Measurements from ENCODE around the gene LRRC43. TPM values are rescaled to one million over a fixed set of nuclear protein-coding genes. Genes with fewer than 3 reads are reported as not detected.

The LRRC43 gene, protein sequence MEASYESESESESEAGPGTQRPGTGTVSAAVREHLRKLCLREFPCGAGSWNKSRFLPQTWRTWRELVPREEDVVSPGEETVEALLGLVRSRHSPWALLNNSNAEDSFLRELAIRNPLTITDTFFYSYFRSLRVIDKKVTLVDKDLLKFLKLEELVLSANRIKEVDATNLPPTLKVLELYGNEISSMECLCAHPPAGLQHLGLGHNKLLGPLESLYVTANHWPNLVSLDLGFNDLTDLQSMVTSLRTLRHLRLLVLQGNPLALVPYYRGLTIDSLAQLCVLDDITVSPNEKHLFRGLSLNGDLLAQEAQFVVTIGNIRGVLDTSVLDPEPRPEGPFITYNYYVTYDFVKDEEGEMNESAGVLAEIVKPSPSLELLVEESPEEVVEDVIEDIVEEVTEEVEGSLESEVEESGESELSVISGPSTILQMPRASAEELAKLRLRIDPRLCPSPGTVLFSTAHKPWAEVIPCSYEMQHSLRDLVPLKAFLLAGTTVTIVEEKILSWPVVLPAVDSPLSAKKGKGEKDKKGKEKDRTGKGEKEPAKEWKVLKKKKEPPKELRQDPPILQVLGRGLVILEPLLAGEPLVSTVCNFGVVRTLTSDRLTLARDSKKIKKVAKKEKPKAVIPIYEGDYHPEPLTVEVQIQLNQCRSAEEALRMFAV
- total RNA-seq = under 1 TPM in 1 of 2 experiments, not detected in 1; 0.11 TPM

GRCh38 chr12:122182887-122183587 is at the start of gene LRRC43:
TSS of gene LRRC43 (plus strand) at chr12:122183123. CDS start at chr12:122183145, 22 bp downstream.
- ChIA-PET CTCF (interaction anchor here (0.5 to 1.2 kb wide), 5 partner anchors 12 to 94 kb away, joined by 3 to 6 read pairs (median 3); no protein-coding TSS in a partner anchor), POLR2A (interaction anchor here (0.6 kb wide), 1 partner anchor 21 kb away, joined by 3 read pairs; no protein-coding TSS in a partner anchor)

- ChIA-PET CTCF (interaction anchor here (1.7 kb wide), 1 partner anchor 58 kb away, joined by 6 read pairs; no protein-coding TSS in a partner anchor), POLR2A (no interaction called here)
Observed at GRCh38 chr12:122133192-122133950, 49.6 kb upstream of the LRRC43 start.

GRCh38 chr12:122135437-122136031 is 47.4 kb upstream of the LRRC43 start:
- ChIA-PET POLR2A (no interaction called here), CTCF (no interaction called here)

- CTCF ChIA-PET = no interaction called here
- POLR2A ChIA-PET = no interaction called here
Observed at GRCh38 chr12:122137229-122137628, 45.7 kb upstream of the LRRC43 start.

- POLR2A ChIA-PET = no interaction called here
- CTCF ChIA-PET = interaction anchor here (1.2 kb wide), 1 partner anchor 53 kb away, joined by 4 read pairs; no protein-coding TSS in a partner anchor
Observed at GRCh38 chr12:122137681-122138080, 45.2 kb upstream of the LRRC43 start.

- CTCF ChIA-PET = interaction anchor here (1.2 kb wide), 1 partner anchor 52 kb away, joined by 4 read pairs; no protein-coding TSS in a partner anchor
- POLR2A ChIA-PET = no interaction called here
Observed at GRCh38 chr12:122138181-122138580, 44.7 kb upstream of the LRRC43 start.

DNA sequence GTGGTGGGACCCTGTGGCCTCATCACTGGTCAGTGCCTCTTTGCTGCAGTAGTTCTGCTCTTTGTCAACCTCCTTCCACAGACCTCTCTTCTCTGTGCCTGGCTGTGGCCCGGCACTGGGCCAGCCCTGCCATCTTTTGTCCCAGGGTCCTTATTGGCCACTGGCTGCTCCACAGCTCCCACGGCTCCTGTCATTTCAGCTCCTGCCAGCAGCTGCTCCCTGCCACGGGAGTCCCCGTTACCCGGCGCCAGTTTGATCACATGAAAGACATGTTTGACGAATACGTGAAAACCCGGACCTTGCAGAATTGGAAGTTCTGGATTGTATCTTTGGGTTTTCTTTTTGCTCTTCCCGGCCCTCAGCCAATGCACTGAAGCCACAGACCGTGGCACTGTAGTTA is 44.3 kb upstream of the LRRC43 start:
- ChIA-PET CTCF (interaction anchor here (1.2 kb wide), 1 partner anchor 52 kb away, joined by 4 read pairs; no protein-coding TSS in a partner anchor), POLR2A (no interaction called here)

GRCh38 chr12:122139266-122139665 is 43.7 kb upstream of the LRRC43 start:
- ChIA-PET CTCF (interaction anchor here (0.8 kb wide), 1 partner anchor 85 kb away, joined by 3 read pairs; no protein-coding TSS in a partner anchor), POLR2A (no interaction called here)

- POLR2A ChIA-PET = no interaction called here
- CTCF ChIA-PET = interaction anchor here (0.8 kb wide), 1 partner anchor 85 kb away, joined by 3 read pairs; no protein-coding TSS in a partner anchor
Observed at GRCh38 chr12:122139941-122140340, 43.0 kb upstream of the LRRC43 start.

GRCh38 chr12:122140467-122141257 is 42.3 kb upstream of the LRRC43 start:
- POLR2A ChIA-PET = no interaction called here
- CTCF ChIA-PET = no interaction called here

- ChIA-PET CTCF (interaction anchor here (1.0 kb wide), 1 partner anchor 11 kb away, joined by 4 read pairs; no protein-coding TSS in a partner anchor), POLR2A (no interaction called here)
Observed at GRCh38 chr12:122141911-122142725, 40.8 kb upstream of the LRRC43 start.

DNA sequence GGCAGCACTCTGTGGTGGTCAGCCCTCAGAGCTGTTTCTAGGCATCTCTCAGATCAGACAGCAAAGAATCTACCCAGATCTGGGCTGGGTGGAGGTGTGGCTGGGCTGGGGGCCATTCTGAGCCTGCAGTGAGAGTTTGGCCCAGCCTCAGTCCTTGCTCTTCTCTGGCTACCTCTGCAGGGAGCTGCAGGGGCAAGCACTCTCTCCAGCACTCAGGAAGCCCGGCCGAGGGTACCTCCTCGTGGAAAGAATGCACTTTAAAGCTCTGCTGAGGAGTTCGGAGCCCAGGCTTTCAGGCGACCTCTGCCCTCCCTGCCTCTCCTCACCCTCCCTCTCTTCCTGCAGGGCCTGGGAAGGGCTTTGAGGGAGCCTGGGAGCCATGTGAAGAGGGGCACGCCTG is 40.1 kb upstream of the LRRC43 start:
- POLR2A ChIA-PET = no interaction called here
- CTCF ChIA-PET = interaction anchor here (1.0 kb wide), 1 partner anchor 12 kb away, joined by 4 read pairs; no protein-coding TSS in a partner anchor

GRCh38 chr12:122144885-122145284 is 38.0 kb upstream of the LRRC43 start:
- ChIA-PET CTCF (no interaction called here), POLR2A (no interaction called here)

DNA sequence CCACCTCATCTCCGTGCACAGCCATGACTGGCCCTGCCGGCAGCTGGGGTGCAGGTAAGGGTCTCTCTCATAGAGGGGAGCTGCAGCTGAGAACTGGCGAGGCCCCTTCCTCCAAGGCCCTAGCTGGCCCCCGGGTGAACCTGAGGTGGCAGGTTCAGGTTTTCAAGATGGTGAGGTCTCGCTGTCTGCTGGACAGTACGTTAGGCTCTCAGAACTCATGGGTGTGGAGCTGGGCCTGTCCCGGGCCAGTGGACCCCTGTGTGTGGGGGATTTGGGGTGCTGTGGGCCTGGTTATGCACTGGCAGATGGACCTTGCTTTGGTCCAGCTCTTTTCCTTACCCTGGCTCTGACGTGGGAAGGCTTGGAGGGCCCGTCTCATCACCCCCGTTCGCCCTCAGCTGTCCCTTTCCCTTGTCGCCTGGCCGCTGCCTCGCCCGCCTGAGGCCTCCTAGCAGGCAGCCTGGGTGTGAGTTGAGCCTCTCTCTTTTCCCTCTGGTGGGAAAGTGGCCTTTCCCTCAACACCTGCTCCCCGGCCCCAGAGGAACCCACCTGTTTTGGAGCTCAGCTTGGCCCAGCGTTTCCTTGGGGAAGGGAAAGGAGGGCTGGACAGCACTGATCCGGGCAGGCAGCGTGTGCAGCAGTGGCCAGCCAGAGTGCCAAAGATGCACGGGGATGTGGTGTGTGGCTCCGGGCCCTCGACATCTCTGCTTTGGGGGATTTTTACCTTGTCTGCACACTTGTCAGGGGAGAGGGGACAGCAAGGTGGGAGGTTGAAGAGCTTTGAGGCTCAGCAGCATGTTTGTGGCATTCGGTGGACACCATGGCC is 37.2 kb upstream of the LRRC43 start:
- ChIA-PET CTCF (interaction anchor here (1.0 kb wide), 1 partner anchor 351 kb away, joined by 3 read pairs; no protein-coding TSS in a partner anchor), POLR2A (no interaction called here)

DNA sequence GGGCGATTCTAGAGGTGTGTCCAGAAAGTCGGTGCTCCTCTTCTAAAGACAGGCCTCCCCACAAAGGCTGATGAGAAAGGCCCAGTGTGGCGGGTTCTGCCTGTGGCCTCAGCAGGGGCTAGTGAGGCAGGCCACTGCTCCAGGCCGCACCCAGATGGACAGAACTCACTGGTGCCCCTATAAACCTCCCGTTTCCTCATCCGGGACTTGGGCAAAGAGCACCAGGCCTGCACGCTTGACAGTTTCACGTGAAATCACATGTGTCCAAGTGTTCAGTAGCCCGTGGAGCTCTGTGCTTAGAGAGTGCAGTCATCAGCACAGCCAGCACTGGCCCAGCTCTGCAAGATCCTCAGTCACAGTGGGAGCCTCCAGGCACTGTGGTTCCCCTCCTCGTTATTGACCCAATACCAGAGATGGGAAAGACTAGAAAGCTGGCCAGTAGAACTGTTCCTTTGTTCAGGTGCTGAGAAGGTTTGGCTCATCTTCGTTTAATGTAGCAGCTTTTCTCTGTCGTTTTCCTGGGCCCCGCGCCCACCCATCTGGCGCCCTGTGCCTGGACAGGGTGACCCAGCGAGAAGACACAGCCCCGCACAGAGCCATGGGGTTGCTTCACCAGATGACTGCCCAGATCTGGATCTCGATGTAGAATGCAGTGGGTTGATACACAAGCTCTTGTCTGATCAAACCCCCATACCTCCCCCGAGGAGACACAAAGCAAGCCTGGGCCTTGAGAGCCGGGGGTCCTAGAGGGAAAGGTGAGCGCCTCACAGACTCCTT is 35.2 kb upstream of the LRRC43 start:
- CTCF ChIA-PET = no interaction called here

GRCh38 chr12:122148657-122149056 is 34.3 kb upstream of the LRRC43 start:
- ChIA-PET CTCF (no interaction called here), POLR2A (no interaction called here)

More for the DNA sequence above, 35.2 kb upstream of the LRRC43 start:
- POLR2A ChIA-PET = no interaction called here
